Endothelial cell (in vitro differentiated cells): ENCODE results near the gene FBXO2. TPM values are rescaled to one million over a fixed set of nuclear protein-coding genes. Genes with fewer than 3 reads are reported as not detected.

Source experiments
- DNase-seq: peaks from one replicate; pipeline ENCODE4 v3.0.0; 2021; ENCODE audit warnings: low spot score
- H3K27ac Mint-ChIP-seq: one replicate; pipeline ENCODE4 v1.8.0; 2021; ENCODE audit warnings: mixed read lengths, inconsistent platforms; ENCODE audit not compliant: unreplicated experiment
- H3K27me3 Mint-ChIP-seq: one replicate; pipeline ENCODE4 v1.8.0; 2021; ENCODE audit warnings: mild to moderate bottlenecking, moderate library complexity, mixed read lengths, inconsistent platforms; ENCODE audit not compliant: unreplicated experiment
- H3K36me3 Mint-ChIP-seq: one replicate; pipeline ENCODE4 v1.8.0; 2021; ENCODE audit warnings: mild to moderate bottlenecking, low read depth, mixed read lengths, inconsistent platforms; ENCODE audit not compliant: unreplicated experiment
- H3K4me1 Mint-ChIP-seq: one replicate; pipeline ENCODE4 v1.8.0; 2021; ENCODE audit warnings: mild to moderate bottlenecking, mixed read lengths, inconsistent platforms; ENCODE audit not compliant: unreplicated experiment
- H3K4me3 Mint-ChIP-seq: one replicate; pipeline ENCODE4 v1.8.0; 2021; ENCODE audit warnings: mild to moderate bottlenecking, mixed read lengths, inconsistent platforms; ENCODE audit not compliant: unreplicated experiment
- H3K9me3 Mint-ChIP-seq: one replicate; pipeline ENCODE4 v1.8.0; 2021; ENCODE audit warnings: mixed read lengths, inconsistent platforms; ENCODE audit not compliant: unreplicated experiment
- CTCF ChIP-seq: fragments of 200-600 bp; sonication (generic); IDR thresholded peaks from one replicate; pipeline ENCODE4 v1.5.0; 2021; ENCODE audit warnings: antibody characterized with exemption; ENCODE audit not compliant: unreplicated experiment
- total RNA-seq: library from RNA; stranded (reverse); fragmentation: NEBNext Ultra II Directional; extraction: Animal tissue kit (Norgen Biotek cat#: 25700); gene quantifications from one replicate; pipeline ENCODE4 v1.2.1, GENCODE V29; 2021; ENCODE audit not compliant: unreplicated experiment

FBXO2 gene
- total RNA-seq, 1 donor from 2014 or later: 1.6 TPM

GRCh38 chr1:11700601-11701467 is 46.6 kb upstream of the FBXO2 start:
- Mint-ChIP-seq H3K4me3 (no peak overlapping the region), H3K36me3 (no peaks in the 10 kb centered on the region), H3K27ac (no peak overlapping the region), H3K4me1 (no peaks in the 10 kb centered on the region), H3K9me3 (no peaks in the 10 kb centered on the region), H3K27me3 (peaks cover 2% of the 10 kb centered on the region)
- no peak for TF ChIP-seq CTCF
- DNase-seq: no peak

DNA sequence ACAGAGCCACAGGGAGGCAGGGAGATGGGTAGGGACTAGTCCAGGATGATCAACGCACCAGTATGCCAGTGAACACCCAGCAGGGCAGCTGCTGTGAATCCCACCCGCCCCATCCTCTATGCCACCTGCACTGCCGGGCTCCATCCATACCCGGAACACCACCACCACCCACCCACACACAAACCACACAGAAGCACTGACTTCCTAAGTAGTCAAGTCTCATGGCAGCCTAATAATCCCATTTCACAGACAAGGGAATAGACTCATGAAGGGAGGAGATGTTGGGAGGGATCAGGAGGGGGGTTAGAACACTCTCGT is 43.6 kb upstream of the FBXO2 start:
- Mint-ChIP-seq H3K27ac (no peak overlapping the region), H3K4me1 (peaks cover 3% of the 10 kb centered on the region), H3K27me3 (peaks cover 7% of the 10 kb centered on the region), H3K36me3 (no peaks in the 10 kb centered on the region), H3K4me3 (no peak overlapping the region), H3K9me3 (no peaks in the 10 kb centered on the region)
- no peak for DNase-seq
- no peak for TF ChIP-seq CTCF

DNA sequence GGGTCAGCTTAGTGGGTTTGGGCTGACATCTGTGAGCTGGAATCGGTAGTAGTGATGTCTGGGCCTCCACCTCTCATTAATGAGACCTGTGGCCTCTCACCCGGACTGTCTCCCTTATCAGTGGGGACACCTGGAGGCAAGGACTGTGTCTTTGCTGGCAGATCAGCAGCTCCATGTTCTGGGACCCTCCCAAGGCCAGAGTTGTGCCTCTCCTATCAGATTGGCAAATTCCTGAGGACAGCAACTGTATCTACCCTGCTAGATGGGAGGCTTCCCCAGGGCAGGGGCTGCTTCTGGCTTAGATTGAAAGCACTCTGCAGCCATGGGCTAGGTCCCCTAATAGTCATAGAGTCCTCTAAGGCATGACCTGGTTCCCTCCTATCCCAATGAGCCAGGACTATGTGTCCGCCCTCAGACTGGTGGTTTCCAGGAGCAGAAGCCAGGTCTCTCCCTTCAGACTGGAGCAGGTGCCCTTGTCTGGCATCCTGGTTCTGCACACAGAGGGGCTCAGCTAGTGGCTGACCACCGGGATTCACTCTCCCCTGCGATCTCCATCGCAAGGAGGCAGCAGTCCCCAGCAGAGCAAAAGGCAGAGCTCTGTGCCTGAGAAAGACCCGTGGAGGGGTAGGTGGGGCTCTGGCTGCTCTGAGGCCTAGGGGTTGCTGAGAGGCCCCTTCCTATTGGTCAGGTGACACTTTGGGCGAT is 43.1 kb upstream of the FBXO2 start:
- no peaks in the 10 kb centered on the region for H3K36me3 Mint-ChIP-seq
- TF ChIP-seq CTCF: no peak
- no peak overlapping the region for H3K27ac Mint-ChIP-seq
- peaks cover 3% of the 10 kb centered on the region for H3K4me1 Mint-ChIP-seq
- no peak overlapping the region for H3K4me3 Mint-ChIP-seq
- peaks cover 9% of the 10 kb centered on the region for H3K27me3 Mint-ChIP-seq
- no peaks in the 10 kb centered on the region for H3K9me3 Mint-ChIP-seq
- no peak for DNase-seq

GRCh38 chr1:11695861-11696260 is 41.6 kb upstream of the FBXO2 start:
- H3K27ac Mint-ChIP-seq: no peak overlapping the region
- TF ChIP-seq CTCF: no peak
- no peak for DNase-seq
- H3K4me1 Mint-ChIP-seq: peaks cover 3% of the 10 kb centered on the region
- no peaks in the 10 kb centered on the region for H3K9me3 Mint-ChIP-seq
- no peaks in the 10 kb centered on the region for H3K36me3 Mint-ChIP-seq
- H3K4me3 Mint-ChIP-seq: no peak overlapping the region
- H3K27me3 Mint-ChIP-seq: peaks cover 9% of the 10 kb centered on the region

- no peak for DNase-seq
- Mint-ChIP-seq H3K36me3 (peaks cover 5% of the 10 kb centered on the region), H3K27ac (no peak overlapping the region), H3K4me3 (no peak overlapping the region), H3K9me3 (no peaks in the 10 kb centered on the region), H3K27me3 (peaks cover 16% of the 10 kb centered on the region), H3K4me1 (peaks cover 12% of the 10 kb centered on the region)
- TF ChIP-seq CTCF: no peak
Observed at GRCh38 chr1:11693917-11694316, 39.7 kb upstream of the FBXO2 start.
